ENCODE results near the gene PTPN3.

Gene PTPN3

GRCh38 chr9:109437286-109437685 lies 60.8 kb downstream of the PTPN3 start:
- Histone ChIP-seq H4K91ac (ENCODE audit: low read length) (no peak overlapping the region), H3K9me3 (ENCODE audit: control insufficient read depth, low read length) (no peaks in the 10 kb centered on the region), H3K4ac (ENCODE audit: low read depth in 1 of 2, low read length in 2 of 2) (no peak overlapping the region), H2BK5ac (ENCODE audit: low read depth, low read length, poor library complexity, severe bottlenecking) (no peak overlapping the region), H3K9ac (ENCODE audit: low read length) (no peak overlapping the region), H2AK5ac (ENCODE audit: low read length, severe bottlenecking) (no peak overlapping the region), H3K4me3 (ENCODE audit: insufficient read depth in 1 of 2, low read depth in 1 of 2, low read length in 2 of 2) (no peak overlapping the region), H2BK120ac (ENCODE audit: low read depth, low read length) (no peak overlapping the region), H4K8ac (ENCODE audit: low read length) (no peak overlapping the region), H2BK15ac (ENCODE audit: low read depth, poor library complexity, severe bottlenecking) (no peak overlapping the region), H3K36me3 (ENCODE audit: control insufficient read depth in 1 of 2, insufficient read depth in 2 of 2, low read depth in 1 of 2, low read length in 2 of 2) (peaks cover 0 to 34% of the 10 kb centered on the region in 2 experiments), H2BK12ac (ENCODE audit: low read length in 2 of 2) (no peak overlapping the region), H3K23ac (ENCODE audit: low read length in 2 of 2) (no peak overlapping the region), H3K18ac (ENCODE audit: low read depth in 1 of 2, low read length in 2 of 2) (no peak overlapping the region), H3K14ac (ENCODE audit: low read length in 2 of 2) (no peak overlapping the region), H3K4me1 (ENCODE audit: control insufficient read depth, insufficient read depth, low read depth, low read length) (no peaks in the 10 kb centered on the region), H2AFZ (ENCODE audit: low read depth, low read length) (no peak overlapping the region), H3K27ac (ENCODE audit: low read length, poor library complexity, severe bottlenecking) (no peak overlapping the region), H3K4me2 (ENCODE audit: low read length, poor library complexity, severe bottlenecking) (no peak overlapping the region), H3K27me3 (ENCODE audit: control insufficient read depth in 1 of 2, insufficient read depth in 1 of 2, low read length in 2 of 2) (peaks cover 0 to 6% of the 10 kb centered on the region in 2 experiments), H3K79me1 (replicated peaks; ENCODE audit: low read length, poor library complexity, severe bottlenecking) (peaks cover 10% of the 10 kb centered on the region)
- WGBS, result 58% methylated on average over 4 of the region's 4 CpGs
- DNase-seq, result no peak

- no peak overlapping the region for H2BK12ac ChIP-seq (ENCODE audit: low read length in 2 of 2)
Measured at GRCh38 chr9:109436071-109436470, 62.0 kb downstream of the PTPN3 start.

GRCh38 chr9:109433476-109433875 lies 64.6 kb downstream of the PTPN3 start:
- H2BK120ac ChIP-seq (ENCODE audit: low read depth, low read length), result no peak overlapping the region
- H3K4ac ChIP-seq (ENCODE audit: low read depth in 1 of 2, low read length in 2 of 2), result no peak overlapping the region
- no peak for DNase-seq
- H3K79me1 ChIP-seq (replicated peaks; ENCODE audit: low read length, poor library complexity, severe bottlenecking), result peaks cover 7% of the 10 kb centered on the region
- no peak overlapping the region for H4K91ac ChIP-seq (ENCODE audit: low read length)
- no peak overlapping the region for H3K4me3 ChIP-seq (ENCODE audit: insufficient read depth in 1 of 2, low read depth in 1 of 2, low read length in 2 of 2)
- H3K4me1 ChIP-seq (ENCODE audit: control insufficient read depth, insufficient read depth, low read depth, low read length), result no peaks in the 10 kb centered on the region
- no peak overlapping the region for H2AK5ac ChIP-seq (ENCODE audit: low read length, severe bottlenecking)
- H3K23ac ChIP-seq (ENCODE audit: low read length in 2 of 2), result no peak overlapping the region
- no peak overlapping the region for H2AFZ ChIP-seq (ENCODE audit: low read depth, low read length)
- H3K27ac ChIP-seq (ENCODE audit: low read length, poor library complexity, severe bottlenecking), result no peak overlapping the region
- H3K27me3 ChIP-seq (ENCODE audit: control insufficient read depth in 1 of 2, insufficient read depth in 1 of 2, low read length in 2 of 2), result peaks cover 0 to 3% of the 10 kb centered on the region in 2 experiments
- no peak overlapping the region for H3K14ac ChIP-seq (ENCODE audit: low read length in 2 of 2)
- no peak overlapping the region for H3K9ac ChIP-seq (ENCODE audit: low read length)
- peaks cover 0 to 43% of the 10 kb centered on the region in 2 experiments for H3K36me3 ChIP-seq (ENCODE audit: control insufficient read depth in 1 of 2, insufficient read depth in 2 of 2, low read depth in 1 of 2, low read length in 2 of 2)
- no peak overlapping the region for H2BK15ac ChIP-seq (ENCODE audit: low read depth, poor library complexity, severe bottlenecking)
- H3K4me2 ChIP-seq (ENCODE audit: low read length, poor library complexity, severe bottlenecking), result no peak overlapping the region
- H3K18ac ChIP-seq (ENCODE audit: low read depth in 1 of 2, low read length in 2 of 2), result no peak overlapping the region
- WGBS, result 84% methylated on average over 4 of the region's 5 CpGs
- H4K8ac ChIP-seq (ENCODE audit: low read length), result no peak overlapping the region
- H3K9me3 ChIP-seq (ENCODE audit: control insufficient read depth, low read length), result no peaks in the 10 kb centered on the region
- no peak overlapping the region for H2BK5ac ChIP-seq (ENCODE audit: low read depth, low read length, poor library complexity, severe bottlenecking)
- no peak overlapping the region for H2BK12ac ChIP-seq (ENCODE audit: low read length in 2 of 2)

More at GRCh38 chr9:109436071-109436470, 62.0 kb downstream of the PTPN3 start:
- H2AK5ac ChIP-seq (ENCODE audit: low read length, severe bottlenecking), result no peak overlapping the region
- H3K23ac ChIP-seq (ENCODE audit: low read length in 2 of 2), result no peak overlapping the region
- H3K4me2 ChIP-seq (ENCODE audit: low read length, poor library complexity, severe bottlenecking), result no peak overlapping the region
- no peak overlapping the region for H2AFZ ChIP-seq (ENCODE audit: low read depth, low read length)
- 87% methylated on average over 2 of the region's 3 CpGs for WGBS
- H3K4me1 ChIP-seq (ENCODE audit: control insufficient read depth, insufficient read depth, low read depth, low read length), result no peaks in the 10 kb centered on the region
- no peak overlapping the region for H3K4me3 ChIP-seq (ENCODE audit: insufficient read depth in 1 of 2, low read depth in 1 of 2, low read length in 2 of 2)
- H3K27me3 ChIP-seq (ENCODE audit: control insufficient read depth in 1 of 2, insufficient read depth in 1 of 2, low read length in 2 of 2), result peaks cover 0 to 6% of the 10 kb centered on the region in 2 experiments
- peaks cover 11% of the 10 kb centered on the region for H3K79me1 ChIP-seq (replicated peaks; ENCODE audit: low read length, poor library complexity, severe bottlenecking)
- no peak overlapping the region for H4K91ac ChIP-seq (ENCODE audit: low read length)
- H3K36me3 ChIP-seq (ENCODE audit: control insufficient read depth in 1 of 2, insufficient read depth in 2 of 2, low read depth in 1 of 2, low read length in 2 of 2), result peaks cover 0 to 40% of the 10 kb centered on the region in 2 experiments
- H3K27ac ChIP-seq (ENCODE audit: low read length, poor library complexity, severe bottlenecking), result no peak overlapping the region
- no peak overlapping the region for H2BK15ac ChIP-seq (ENCODE audit: low read depth, poor library complexity, severe bottlenecking)
- DNase-seq, result no peak
- no peak overlapping the region for H2BK5ac ChIP-seq (ENCODE audit: low read depth, low read length, poor library complexity, severe bottlenecking)
- no peak overlapping the region for H2BK120ac ChIP-seq (ENCODE audit: low read depth, low read length)
- no peak overlapping the region for H3K14ac ChIP-seq (ENCODE audit: low read length in 2 of 2)
- H3K9ac ChIP-seq (ENCODE audit: low read length), result no peak overlapping the region
- H3K4ac ChIP-seq (ENCODE audit: low read depth in 1 of 2, low read length in 2 of 2), result no peak overlapping the region
- H3K18ac ChIP-seq (ENCODE audit: low read depth in 1 of 2, low read length in 2 of 2), result no peak overlapping the region
- no peak overlapping the region for H4K8ac ChIP-seq (ENCODE audit: low read length)
- H3K9me3 ChIP-seq (ENCODE audit: control insufficient read depth, low read length), result no peaks in the 10 kb centered on the region

- no peak overlapping the region for H3K27ac ChIP-seq (ENCODE audit: low read length, poor library complexity, severe bottlenecking)
- no peak overlapping the region for H2BK120ac ChIP-seq (ENCODE audit: low read depth, low read length)
- no peak overlapping the region for H3K4ac ChIP-seq (ENCODE audit: low read depth in 1 of 2, low read length in 2 of 2)
- H4K91ac ChIP-seq (ENCODE audit: low read length), result no peak overlapping the region
- peaks cover 0 to 38% of the 10 kb centered on the region in 2 experiments for H3K36me3 ChIP-seq (ENCODE audit: control insufficient read depth in 1 of 2, insufficient read depth in 2 of 2, low read depth in 1 of 2, low read length in 2 of 2)
- H2AFZ ChIP-seq (ENCODE audit: low read depth, low read length), result no peak overlapping the region
- no peak overlapping the region for H3K9ac ChIP-seq (ENCODE audit: low read length)
- H3K4me1 ChIP-seq (ENCODE audit: control insufficient read depth, insufficient read depth, low read depth, low read length), result no peaks in the 10 kb centered on the region
- no peak overlapping the region for H3K14ac ChIP-seq (ENCODE audit: low read length in 2 of 2)
- no peak overlapping the region for H3K23ac ChIP-seq (ENCODE audit: low read length in 2 of 2)
- H4K8ac ChIP-seq (ENCODE audit: low read length), result no peak overlapping the region
- no peak for DNase-seq
- H3K4me2 ChIP-seq (ENCODE audit: low read length, poor library complexity, severe bottlenecking), result no peak overlapping the region
- no peak overlapping the region for H2BK5ac ChIP-seq (ENCODE audit: low read depth, low read length, poor library complexity, severe bottlenecking)
- WGBS, result 27% methylated on average over 4 of the region's 4 CpGs
- H3K18ac ChIP-seq (ENCODE audit: low read depth in 1 of 2, low read length in 2 of 2), result no peak overlapping the region
- H3K4me3 ChIP-seq (ENCODE audit: insufficient read depth in 1 of 2, low read depth in 1 of 2, low read length in 2 of 2), result no peak overlapping the region
- peaks cover 4% of the 10 kb centered on the region for H3K79me1 ChIP-seq (replicated peaks; ENCODE audit: low read length, poor library complexity, severe bottlenecking)
- H2AK5ac ChIP-seq (ENCODE audit: low read length, severe bottlenecking), result no peak overlapping the region
- H2BK12ac ChIP-seq (ENCODE audit: low read length in 2 of 2), result no peak overlapping the region
- no peak overlapping the region for H2BK15ac ChIP-seq (ENCODE audit: low read depth, poor library complexity, severe bottlenecking)
- no peaks in the 10 kb centered on the region for H3K27me3 ChIP-seq (ENCODE audit: control insufficient read depth in 1 of 2, insufficient read depth in 1 of 2, low read length in 2 of 2)
- no peaks in the 10 kb centered on the region for H3K9me3 ChIP-seq (ENCODE audit: control insufficient read depth, low read length)
Measured at GRCh38 chr9:109430231-109430630, 67.9 kb downstream of the PTPN3 start.
